Choroid plexus epithelial cell (primary cell): ENCODE results near the gene TTC31.

Experiments used
- DNase-seq: peaks from one replicate; pipeline ENCODE4 v3.0.0-alpha.2; 2010; ENCODE audit warnings: low read depth
- H3K4me3 ChIP-seq: 2 replicates; pipeline ENCODE4 v1.5.1; 2011; ENCODE audit warnings: low read depth, mild to moderate bottlenecking, control low read depth, low read length, moderate library complexity
- CTCF ChIP-seq: conservative IDR thresholded peaks from 2 replicates; pipeline ENCODE4 v1.5.1; 2011; ENCODE audit warnings: low read depth, mild to moderate bottlenecking, control low read depth, inconsistent platforms, low read length, moderate library complexity

Gene TTC31

GRCh38 chr2:74448771-74449170 is 34.1 kb upstream of the TTC31 start:
- H3K4me3 ChIP-seq = no peak overlapping the region
- DNase-seq = no peak
- no peak for TF ChIP-seq CTCF

GRCh38 chr2:74450570-74451190 is 32.2 kb upstream of the TTC31 start:
- DNase-seq = no peak
- no peak overlapping the region for H3K4me3 ChIP-seq
- no peak for TF ChIP-seq CTCF

GRCh38 chr2:74454654-74455511 is 28.0 kb upstream of the TTC31 start, which contains the start of gene INO80B:
INO80B (plus strand) TSS chr2:74455087; CDS start chr2:74455117, 30 bp downstream.
- DNase-seq = peak; percentile 99
- peak within 1 kb of the TSS; percentile 70 for H3K4me3 ChIP-seq
- TF ChIP-seq CTCF = no peak

GRCh38 chr2:74457129-74457548 is 25.7 kb upstream of the TTC31 start:
- peak; percentile 58 for DNase-seq
- TF ChIP-seq CTCF = no peak
- H3K4me3 ChIP-seq = peak overlapping the region; percentile 74

- DNase-seq = no peak
- no peak for TF ChIP-seq CTCF
- peak overlapping the region; percentile 74 for H3K4me3 ChIP-seq
Measured at GRCh38 chr2:74457549-74458131, 25.2 kb upstream of the TTC31 start.

- peak; percentile 100 for DNase-seq
- peak within 1 kb of the TSS; percentile 82 for H3K4me3 ChIP-seq
- TF ChIP-seq CTCF = no peak
Measured at GRCh38 chr2:74458132-74458937, 24.5 kb upstream of the TTC31 start, which contains the start of gene WBP1. WBP1 (plus strand) TSS chr2:74458438; CDS start chr2:74458603, 165 bp downstream.
